IPS-NIHi11 (cell line): Measurements from ENCODE around the gene NRG2.

Source experiments
- DNase-seq: peaks from one replicate; pipeline ENCODE4 v3.0.0; 2012; ENCODE audit warnings: mixed read lengths, low spot score

The NRG2 gene

GRCh38 chr5:139837711-139838380 is 205.3 kb downstream of the NRG2 start:
- no peak for DNase-seq

- no peak for DNase-seq
These were observed 206.5 kb downstream of the NRG2 start for GRCh38 chr5:139836469-139837208.

GRCh38 chr5:139835656-139836055 is 207.4 kb downstream of the NRG2 start:
- peak; percentile 82 for DNase-seq

GRCh38 chr5:139833525-139833924 is 209.6 kb downstream of the NRG2 start:
- no peak for DNase-seq

- no peak for DNase-seq
These were observed 211.5 kb downstream of the NRG2 start for GRCh38 chr5:139831624-139832023.

- DNase-seq = no peak
These were observed 213.6 kb downstream of the NRG2 start for GRCh38 chr5:139829471-139829870.

- DNase-seq = no peak
These were observed 214.7 kb downstream of the NRG2 start for GRCh38 chr5:139828207-139828895.

GRCh38 chr5:139825690-139826089 is 217.4 kb downstream of the NRG2 start:
- no peak for DNase-seq

GRCh38 chr5:139823757-139824355 is 219.2 kb downstream of the NRG2 start:
- DNase-seq = no peak

GRCh38 chr5:139822553-139823425 is 220.3 kb downstream of the NRG2 start:
- no peak for DNase-seq

- DNase-seq = no peak
These were observed 221.1 kb downstream of the NRG2 start for GRCh38 chr5:139821806-139822552.

GRCh38 chr5:139820606-139821005 is 222.5 kb downstream of the NRG2 start:
- DNase-seq = no peak

GRCh38 chr5:139820130-139820529 is 223.0 kb downstream of the NRG2 start:
- DNase-seq = no peak

GRCh38 chr5:139817970-139818369 is 225.1 kb downstream of the NRG2 start:
- DNase-seq = no peak

GRCh38 chr5:139817362-139817761 is 225.7 kb downstream of the NRG2 start:
- DNase-seq = no peak

- no peak for DNase-seq
These were observed 226.5 kb downstream of the NRG2 start for GRCh38 chr5:139816566-139816965.

- DNase-seq = no peak
These were observed 228.3 kb downstream of the NRG2 start for GRCh38 chr5:139814704-139815280.

GRCh38 chr5:139814191-139814601 is 228.9 kb downstream of the NRG2 start:
- no peak for DNase-seq

GRCh38 chr5:139812836-139813805 is 230.0 kb downstream of the NRG2 start:
- DNase-seq = no peak
